ENCODE measurements around the gene ARHGAP24. TPM values are rescaled to one million over a fixed set of nuclear protein-coding genes. Genes with fewer than 3 reads are reported as not detected.

ARHGAP24 gene
- total and polyA plus RNA-seq, 2 experiments from 2014 or later, result 0.21 to 0.36 TPM

DNA sequence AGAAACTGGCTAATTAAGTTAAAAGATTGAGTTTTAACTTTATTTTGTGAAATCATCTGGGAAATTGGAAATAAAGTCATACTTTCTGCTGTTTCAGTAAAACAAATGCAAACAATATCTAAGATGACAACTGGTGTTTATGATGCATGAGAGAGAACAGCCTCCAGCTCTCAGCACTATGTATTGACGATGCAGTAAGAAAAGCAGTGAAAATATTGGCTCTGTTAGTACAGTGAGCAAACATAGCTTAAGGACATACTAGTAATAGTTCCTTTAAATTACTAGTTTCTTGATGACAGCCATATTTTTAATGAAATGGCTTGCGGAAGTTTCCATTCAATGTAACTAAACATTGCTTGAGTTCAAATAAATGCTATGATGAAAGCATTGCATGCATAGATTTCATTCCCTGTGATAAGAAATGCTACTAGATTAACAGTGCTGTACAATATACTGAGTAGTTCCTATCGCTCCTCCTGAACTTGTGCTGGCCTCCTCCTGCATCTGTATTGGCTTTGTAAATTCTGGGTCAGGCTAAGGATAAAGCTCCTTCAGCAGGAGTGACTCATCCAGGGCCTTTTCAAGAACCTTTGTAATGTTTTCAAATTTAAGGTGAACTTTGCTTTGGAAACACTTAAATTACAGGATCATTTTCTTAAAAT, 11.6 kb downstream of the ARHGAP24 start:
- DNase-seq (ENCODE audit: low spot score), result no peak
- H4K20me1 ChIP-seq (replicated peaks; ENCODE audit: insufficient read depth), result no peaks in the 10 kb centered on the region
- no peak for ATAC-seq
- H3K36me3 Mint-ChIP-seq (ENCODE audit: low read depth), result no peaks in the 10 kb centered on the region
- peaks cover 4% of the 10 kb centered on the region for H3K27me3 Mint-ChIP-seq (ENCODE audit: insufficient read depth, low read depth, poor library complexity)
- no peaks in the 10 kb centered on the region for H3K9me2 ChIP-seq (ENCODE audit: insufficient read depth)
- no peak overlapping the region for H3K4me3 Mint-ChIP-seq
- H3K27me3 ChIP-seq (ENCODE audit: insufficient read depth), result no peaks in the 10 kb centered on the region
- no peak overlapping the region for H2AFZ ChIP-seq
- peaks cover 16% of the 10 kb centered on the region for H3K4me1 Mint-ChIP-seq
- H3K4me2 ChIP-seq, result no peak overlapping the region
- H3K27ac ChIP-seq (ENCODE audit: low read depth), result no peak overlapping the region
- H3K27ac Mint-ChIP-seq, result no peak overlapping the region
- H3K4me3 ChIP-seq, result no peak overlapping the region
- H3K36me3 ChIP-seq (ENCODE audit: insufficient read depth), result no peaks in the 10 kb centered on the region
- no peak for TF ChIP-seq STAT1 (IDR thresholded peaks at IDR 0.05; ENCODE audit: unreplicated experiment)
- TF ChIP-seq, protein P1, sequence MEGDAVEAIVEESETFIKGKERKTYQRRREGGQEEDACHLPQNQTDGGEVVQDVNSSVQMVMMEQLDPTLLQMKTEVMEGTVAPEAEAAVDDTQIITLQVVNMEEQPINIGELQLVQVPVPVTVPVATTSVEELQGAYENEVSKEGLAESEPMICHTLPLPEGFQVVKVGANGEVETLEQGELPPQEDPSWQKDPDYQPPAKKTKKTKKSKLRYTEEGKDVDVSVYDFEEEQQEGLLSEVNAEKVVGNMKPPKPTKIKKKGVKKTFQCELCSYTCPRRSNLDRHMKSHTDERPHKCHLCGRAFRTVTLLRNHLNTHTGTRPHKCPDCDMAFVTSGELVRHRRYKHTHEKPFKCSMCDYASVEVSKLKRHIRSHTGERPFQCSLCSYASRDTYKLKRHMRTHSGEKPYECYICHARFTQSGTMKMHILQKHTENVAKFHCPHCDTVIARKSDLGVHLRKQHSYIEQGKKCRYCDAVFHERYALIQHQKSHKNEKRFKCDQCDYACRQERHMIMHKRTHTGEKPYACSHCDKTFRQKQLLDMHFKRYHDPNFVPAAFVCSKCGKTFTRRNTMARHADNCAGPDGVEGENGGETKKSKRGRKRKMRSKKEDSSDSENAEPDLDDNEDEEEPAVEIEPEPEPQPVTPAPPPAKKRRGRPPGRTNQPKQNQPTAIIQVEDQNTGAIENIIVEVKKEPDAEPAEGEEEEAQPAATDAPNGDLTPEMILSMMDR (conservative IDR thresholded peaks at IDR 0.05; ENCODE audit: low read depth in 2 of 2), result no peak
- TF ChIP-seq NANOG (IDR thresholded peaks at IDR 0.05; ENCODE audit: borderline replicate concordance), result no peak
- no peak for TF ChIP-seq ZNF114 (CRISPR knock-in tag; IDR thresholded peaks at IDR 0.05)
- TF ChIP-seq ZNF331 (CRISPR knock-in tag; IDR thresholded peaks at IDR 0.05; ENCODE audit: low read depth), result no peak
- TF ChIP-seq EZH2 (IDR thresholded peaks at IDR 0.05; ENCODE audit: low read depth, unreplicated experiment), result no peak
- TF ChIP-seq EZH2phosphoT487 (IDR thresholded peaks at IDR 0.05; ENCODE audit: unreplicated experiment), result no peak
- no peak for TF ChIP-seq JUNB (IDR thresholded peaks at IDR 0.05; ENCODE audit: unreplicated experiment)
- TF ChIP-seq, protein P2, sequence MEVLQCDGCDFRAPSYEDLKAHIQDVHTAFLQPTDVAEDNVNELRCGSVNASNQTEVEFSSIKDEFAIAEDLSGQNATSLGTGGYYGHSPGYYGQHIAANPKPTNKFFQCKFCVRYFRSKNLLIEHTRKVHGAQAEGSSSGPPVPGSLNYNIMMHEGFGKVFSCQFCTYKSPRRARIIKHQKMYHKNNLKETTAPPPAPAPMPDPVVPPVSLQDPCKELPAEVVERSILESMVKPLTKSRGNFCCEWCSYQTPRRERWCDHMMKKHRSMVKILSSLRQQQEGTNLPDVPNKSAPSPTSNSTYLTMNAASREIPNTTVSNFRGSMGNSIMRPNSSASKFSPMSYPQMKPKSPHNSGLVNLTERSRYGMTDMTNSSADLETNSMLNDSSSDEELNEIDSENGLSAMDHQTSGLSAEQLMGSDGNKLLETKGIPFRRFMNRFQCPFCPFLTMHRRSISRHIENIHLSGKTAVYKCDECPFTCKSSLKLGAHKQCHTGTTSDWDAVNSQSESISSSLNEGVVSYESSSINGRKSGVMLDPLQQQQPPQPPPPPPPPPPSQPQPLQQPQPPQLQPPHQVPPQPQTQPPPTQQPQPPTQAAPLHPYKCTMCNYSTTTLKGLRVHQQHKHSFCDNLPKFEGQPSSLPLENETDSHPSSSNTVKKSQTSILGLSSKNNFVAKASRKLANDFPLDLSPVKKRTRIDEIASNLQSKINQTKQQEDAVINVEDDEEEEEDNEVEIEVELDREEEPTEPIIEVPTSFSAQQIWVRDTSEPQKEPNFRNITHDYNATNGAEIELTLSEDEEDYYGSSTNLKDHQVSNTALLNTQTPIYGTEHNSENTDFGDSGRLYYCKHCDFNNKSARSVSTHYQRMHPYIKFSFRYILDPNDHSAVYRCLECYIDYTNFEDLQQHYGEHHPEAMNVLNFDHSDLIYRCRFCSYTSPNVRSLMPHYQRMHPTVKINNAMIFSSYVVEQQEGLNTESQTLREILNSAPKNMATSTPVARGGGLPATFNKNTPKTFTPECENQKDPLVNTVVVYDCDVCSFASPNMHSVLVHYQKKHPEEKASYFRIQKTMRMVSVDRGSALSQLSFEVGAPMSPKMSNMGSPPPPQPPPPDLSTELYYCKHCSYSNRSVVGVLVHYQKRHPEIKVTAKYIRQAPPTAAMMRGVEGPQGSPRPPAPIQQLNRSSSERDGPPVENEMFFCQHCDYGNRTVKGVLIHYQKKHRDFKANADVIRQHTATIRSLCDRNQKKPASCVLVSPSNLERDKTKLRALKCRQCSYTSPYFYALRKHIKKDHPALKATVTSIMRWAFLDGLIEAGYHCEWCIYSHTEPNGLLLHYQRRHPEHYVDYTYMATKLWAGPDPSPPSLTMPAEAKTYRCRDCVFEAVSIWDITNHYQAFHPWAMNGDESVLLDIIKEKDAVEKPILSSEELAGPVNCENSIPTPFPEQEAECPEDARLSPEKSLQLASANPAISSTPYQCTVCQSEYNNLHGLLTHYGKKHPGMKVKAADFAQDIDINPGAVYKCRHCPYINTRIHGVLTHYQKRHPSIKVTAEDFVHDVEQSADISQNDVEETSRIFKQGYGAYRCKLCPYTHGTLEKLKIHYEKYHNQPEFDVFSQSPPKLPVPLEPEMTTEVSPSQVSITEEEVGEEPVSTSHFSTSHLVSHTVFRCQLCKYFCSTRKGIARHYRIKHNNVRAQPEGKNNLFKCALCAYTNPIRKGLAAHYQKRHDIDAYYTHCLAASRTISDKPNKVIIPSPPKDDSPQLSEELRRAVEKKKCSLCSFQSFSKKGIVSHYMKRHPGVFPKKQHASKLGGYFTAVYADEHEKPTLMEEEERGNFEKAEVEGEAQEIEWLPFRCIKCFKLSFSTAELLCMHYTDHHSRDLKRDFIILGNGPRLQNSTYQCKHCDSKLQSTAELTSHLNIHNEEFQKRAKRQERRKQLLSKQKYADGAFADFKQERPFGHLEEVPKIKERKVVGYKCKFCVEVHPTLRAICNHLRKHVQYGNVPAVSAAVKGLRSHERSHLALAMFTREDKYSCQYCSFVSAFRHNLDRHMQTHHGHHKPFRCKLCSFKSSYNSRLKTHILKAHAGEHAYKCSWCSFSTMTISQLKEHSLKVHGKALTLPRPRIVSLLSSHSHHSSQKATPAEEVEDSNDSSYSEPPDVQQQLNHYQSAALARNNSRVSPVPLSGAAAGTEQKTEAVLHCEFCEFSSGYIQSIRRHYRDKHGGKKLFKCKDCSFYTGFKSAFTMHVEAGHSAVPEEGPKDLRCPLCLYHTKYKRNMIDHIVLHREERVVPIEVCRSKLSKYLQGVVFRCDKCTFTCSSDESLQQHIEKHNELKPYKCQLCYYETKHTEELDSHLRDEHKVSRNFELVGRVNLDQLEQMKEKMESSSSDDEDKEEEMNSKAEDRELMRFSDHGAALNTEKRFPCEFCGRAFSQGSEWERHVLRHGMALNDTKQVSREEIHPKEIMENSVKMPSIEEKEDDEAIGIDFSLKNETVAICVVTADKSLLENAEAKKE (CRISPR knock-in tag; IDR thresholded peaks at IDR 0.05), result no peak
- TF ChIP-seq, protein P3, sequence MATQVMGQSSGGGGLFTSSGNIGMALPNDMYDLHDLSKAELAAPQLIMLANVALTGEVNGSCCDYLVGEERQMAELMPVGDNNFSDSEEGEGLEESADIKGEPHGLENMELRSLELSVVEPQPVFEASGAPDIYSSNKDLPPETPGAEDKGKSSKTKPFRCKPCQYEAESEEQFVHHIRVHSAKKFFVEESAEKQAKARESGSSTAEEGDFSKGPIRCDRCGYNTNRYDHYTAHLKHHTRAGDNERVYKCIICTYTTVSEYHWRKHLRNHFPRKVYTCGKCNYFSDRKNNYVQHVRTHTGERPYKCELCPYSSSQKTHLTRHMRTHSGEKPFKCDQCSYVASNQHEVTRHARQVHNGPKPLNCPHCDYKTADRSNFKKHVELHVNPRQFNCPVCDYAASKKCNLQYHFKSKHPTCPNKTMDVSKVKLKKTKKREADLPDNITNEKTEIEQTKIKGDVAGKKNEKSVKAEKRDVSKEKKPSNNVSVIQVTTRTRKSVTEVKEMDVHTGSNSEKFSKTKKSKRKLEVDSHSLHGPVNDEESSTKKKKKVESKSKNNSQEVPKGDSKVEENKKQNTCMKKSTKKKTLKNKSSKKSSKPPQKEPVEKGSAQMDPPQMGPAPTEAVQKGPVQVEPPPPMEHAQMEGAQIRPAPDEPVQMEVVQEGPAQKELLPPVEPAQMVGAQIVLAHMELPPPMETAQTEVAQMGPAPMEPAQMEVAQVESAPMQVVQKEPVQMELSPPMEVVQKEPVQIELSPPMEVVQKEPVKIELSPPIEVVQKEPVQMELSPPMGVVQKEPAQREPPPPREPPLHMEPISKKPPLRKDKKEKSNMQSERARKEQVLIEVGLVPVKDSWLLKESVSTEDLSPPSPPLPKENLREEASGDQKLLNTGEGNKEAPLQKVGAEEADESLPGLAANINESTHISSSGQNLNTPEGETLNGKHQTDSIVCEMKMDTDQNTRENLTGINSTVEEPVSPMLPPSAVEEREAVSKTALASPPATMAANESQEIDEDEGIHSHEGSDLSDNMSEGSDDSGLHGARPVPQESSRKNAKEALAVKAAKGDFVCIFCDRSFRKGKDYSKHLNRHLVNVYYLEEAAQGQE (IDR thresholded peaks at IDR 0.05; ENCODE audit: unreplicated experiment), result no peak
- no peak for TF ChIP-seq POLR2AphosphoS5 (IDR thresholded peaks at IDR 0.05; ENCODE audit: low read depth)
- no peak for TF ChIP-seq CREB1 (CRISPR knock-in tag; IDR thresholded peaks at IDR 0.05; ENCODE audit: low read depth)
- H3F3A ChIP-seq (replicated peaks; ENCODE audit: low read depth), result no peaks in the 10 kb centered on the region
- no peaks in the 10 kb centered on the region for H3K79me2 ChIP-seq (replicated peaks; ENCODE audit: insufficient read depth)
- no peaks in the 10 kb centered on the region; the same call in 1 of the 2 replicates for H3K4me1 ChIP-seq (ENCODE audit: insufficient read depth)
- H3K9me3 Mint-ChIP-seq, result no peaks in the 10 kb centered on the region
